H1 (cell line): Measurements from ENCODE around the gene SYN1. TPM values are rescaled to one million over a fixed set of nuclear protein-coding genes. Genes with fewer than 3 reads are reported as not detected.

Experiments
- CTCF ChIA-PET: fragments of 300-600 bp; sonication (Branson Sonifier 250); formaldehyde crosslinking; loops from one replicate; lab custom pipeline; 2021; ENCODE audit not compliant: partially characterized antibody; lab: Charles Lee
- POLR2A ChIA-PET: fragments of 300-600 bp; sonication (Branson Sonifier 250); formaldehyde crosslinking; loops from one replicate; lab custom pipeline; 2021; ENCODE audit warnings: inconsistent platforms; ENCODE audit not compliant: partially characterized antibody; lab: Charles Lee
- DNase-seq, 2 experiments: peaks; one replicate each; pipeline versions ENCODE4 v3.0.0 to v3.0.0-alpha.2; 2010 to 2022; ENCODE audit warnings: low spot score in 2 of 2, low read depth in 1 of 2, mixed read lengths in 1 of 2
- FAIRE-seq: peaks from 2 replicates; lab custom pipeline; 2011; peaks lifted over from hg19 to GRCh38; lab: Jason Lieb, UNC
- H2AFZ ChIP-seq: 2 replicates; pipeline ENCODE4 v1.8.1; 2012; ENCODE audit warnings: low read length, inconsistent platforms
- H2AK5ac ChIP-seq: 2 replicates; pipeline ENCODE4 v1.6.1; 2013; ENCODE audit warnings: low read depth, low read length
- H2BK120ac ChIP-seq: replicated peaks from 2 replicates; pipeline ENCODE3; 2013; ENCODE audit warnings: low read depth, low read length, inconsistent platforms
- H2BK12ac ChIP-seq: 2 replicates; pipeline ENCODE4 v1.6.1; 2013; ENCODE audit warnings: low read depth, low read length
- H2BK15ac ChIP-seq: 2 replicates; pipeline ENCODE4 v1.6.1; 2013; ENCODE audit warnings: low read length
- H2BK20ac ChIP-seq: 2 replicates; pipeline ENCODE4 v1.6.1; 2013; ENCODE audit warnings: low read length
- H2BK5ac ChIP-seq: 2 replicates; pipeline ENCODE4 v1.6.1; 2013; ENCODE audit warnings: low read depth, low read length
- H3K14ac ChIP-seq: 2 replicates; pipeline ENCODE4 v1.6.1; 2013; ENCODE audit warnings: inconsistent platforms; ENCODE audit not compliant: insufficient read length
- H3K18ac ChIP-seq: 2 replicates; pipeline ENCODE4 v1.6.1; 2013; ENCODE audit warnings: low read length; ENCODE audit errors: extremely low read depth
- H3K23ac ChIP-seq: 2 replicates; pipeline ENCODE4 v1.6.1; 2013; ENCODE audit warnings: inconsistent platforms; ENCODE audit not compliant: insufficient read length
- H3K23me2 ChIP-seq: 2 replicates; pipeline ENCODE4 v1.6.1; 2013; ENCODE audit warnings: low read depth, low read length
- H3K27ac ChIP-seq: 2 replicates; pipeline ENCODE4 v1.6.1; 2011; ENCODE audit warnings: low read depth, low read length, inconsistent platforms
- H3K27me3 ChIP-seq, 4 experiments: replicated peaks in 1 of 4; 1 replicate in 1 of 4; 2 replicates in 3 of 4; pipeline versions ENCODE4 v1.6.1 to v1.8.1; 2011 to 2013; ENCODE audit warnings: low read length in 3 of 4, mild to moderate bottlenecking in 3 of 4, inconsistent platforms in 2 of 4, mixed read lengths in 2 of 4, moderate library complexity in 1 of 4; ENCODE audit not compliant: control insufficient read depth in 3 of 4, insufficient read depth in 3 of 4; ENCODE audit errors: extremely low read depth in 1 of 4
- H3K36me3 ChIP-seq, 4 experiments: 2 replicates each; pipeline versions ENCODE4 v1.6.1 to v1.8.1; 2011 to 2013; ENCODE audit warnings: mild to moderate bottlenecking in 4 of 4, low read length in 3 of 4, moderate library complexity in 2 of 4, control low read depth in 1 of 4, inconsistent platforms in 1 of 4; ENCODE audit not compliant: insufficient read depth in 4 of 4, control insufficient read depth in 2 of 4
- H3K4ac ChIP-seq: replicated peaks from 2 replicates; pipeline ENCODE3; 2013; ENCODE audit warnings: low read length, low read depth, mixed read lengths, inconsistent platforms; ENCODE audit not compliant: insufficient read length
- H3K4me1 ChIP-seq, 4 experiments: replicated peaks in 1 of 4; 1 replicate in 1 of 4; 2 replicates in 3 of 4; pipeline versions ENCODE4 v1.6.1 to v1.8.1; 2011 to 2013; ENCODE audit warnings: low read length in 3 of 4, inconsistent platforms in 2 of 4, mixed read lengths in 1 of 4; ENCODE audit not compliant: insufficient read depth in 4 of 4, control insufficient read depth in 3 of 4
- H3K4me2 ChIP-seq, 2 experiments: 2 replicates each; pipeline versions ENCODE4 v1.6.1 to v1.8.1; 2011 to 2013; ENCODE audit warnings: low read depth in 2 of 2, low read length in 2 of 2, control low read depth in 1 of 2, inconsistent platforms in 1 of 2, mild to moderate bottlenecking in 1 of 2; ENCODE audit not compliant: insufficient read depth in 1 of 2
- H3K4me3 ChIP-seq, 4 experiments: fragments of 200-600, 300-600 bp in 1 of 4; sonication (generic), shearing (Covaris generic), sonication (Bioruptor Twin) in 1 of 4; 2 replicates each; pipeline versions ENCODE4 v1.5.1 to v1.8.1; 2011 to 2016; ENCODE audit warnings: low read length in 4 of 4, low read depth in 3 of 4, control low read depth in 2 of 4, inconsistent platforms in 2 of 4, mild to moderate bottlenecking in 2 of 4, mixed read lengths in 1 of 4, moderate library complexity in 1 of 4; ENCODE audit not compliant: insufficient read depth in 2 of 4; ENCODE audit errors: extremely low read depth in 1 of 4
- H3K56ac ChIP-seq: replicated peaks from 2 replicates; pipeline ENCODE3; 2013; ENCODE audit warnings: low read depth, mild to moderate bottlenecking, mixed read lengths, low read length, inconsistent platforms; ENCODE audit not compliant: insufficient read length
- H3K79me1 ChIP-seq: 2 replicates; pipeline ENCODE4 v1.6.1; 2013; ENCODE audit warnings: low read depth, low read length, control low read depth
- H3K79me2 ChIP-seq, 2 experiments: 2 replicates each; pipeline versions ENCODE4 v1.6.1 to v1.8.1; 2012 to 2013; ENCODE audit warnings: low read length in 2 of 2, mild to moderate bottlenecking in 2 of 2, inconsistent platforms in 1 of 2; ENCODE audit not compliant: insufficient read depth in 2 of 2, control insufficient read depth in 1 of 2
- H3K9ac ChIP-seq, 4 experiments: replicated peaks in 1 of 4; 1 replicate in 1 of 4; 2 replicates in 3 of 4; pipeline versions ENCODE4 v1.6.1 to v1.8.1; 2011 to 2013; ENCODE audit warnings: low read depth in 3 of 4, low read length in 3 of 4, control low read depth in 2 of 4, mild to moderate bottlenecking in 2 of 4, moderate library complexity in 2 of 4, inconsistent platforms in 1 of 4; ENCODE audit errors: extremely low read depth in 1 of 4
- H3K9me3 ChIP-seq, 2 experiments: 2 replicates each; pipeline versions ENCODE4 v1.6.1 to v1.8.1; 2012 to 2013; ENCODE audit warnings: mild to moderate bottlenecking in 2 of 2, moderate library complexity in 2 of 2, control low read depth in 1 of 2, inconsistent platforms in 1 of 2, low read depth in 1 of 2, low read length in 1 of 2, mixed read lengths in 1 of 2; ENCODE audit not compliant: insufficient read depth in 2 of 2
- H4K20me1 ChIP-seq, 2 experiments: replicated peaks in 1 of 2; 2 replicates each; pipeline versions ENCODE3 to v1.8.1; 2011 to 2013; ENCODE audit warnings: inconsistent platforms in 2 of 2, low read length in 2 of 2, mild to moderate bottlenecking in 1 of 2; ENCODE audit not compliant: insufficient read depth in 2 of 2, control insufficient read depth in 1 of 2
- H4K5ac ChIP-seq: 2 replicates; pipeline ENCODE4 v1.6.1; 2013; ENCODE audit warnings: low read length, low read depth, mixed read lengths, inconsistent platforms; ENCODE audit not compliant: insufficient read length
- H4K8ac ChIP-seq: 2 replicates; pipeline ENCODE4 v1.8.0; 2013; ENCODE audit warnings: mild to moderate bottlenecking, moderate library complexity, low read length, inconsistent platforms; ENCODE audit not compliant: insufficient read depth; ENCODE audit errors: extremely low read depth
- H4K91ac ChIP-seq: replicated peaks from 2 replicates; pipeline ENCODE3; 2013; ENCODE audit warnings: low read length, mixed read lengths, inconsistent platforms; ENCODE audit not compliant: insufficient read length
- ATF3 ChIP-seq: IDR thresholded peaks from 2 replicates; pipeline ENCODE4 v1.6.1; 2011; ENCODE audit warnings: low read depth, mild to moderate bottlenecking, low read length; ENCODE audit not compliant: insufficient read depth
- RNF2 ChIP-seq: fragments of 200-900, 300-1000 bp; sonication (generic); IDR thresholded peaks from 2 replicates; pipeline ENCODE4 v1.7.1; 2016; ENCODE audit warnings: borderline replicate concordance, low read depth, mild to moderate bottlenecking, antibody characterized with exemption, low read length; ENCODE audit not compliant: poor library complexity, severe bottlenecking; ENCODE audit errors: missing control alignments
- RXRA ChIP-seq: IDR thresholded peaks from 2 replicates; pipeline ENCODE4 v1.6.1; 2011; ENCODE audit warnings: low read depth, mild to moderate bottlenecking, low read length, moderate library complexity; ENCODE audit not compliant: insufficient read depth
- SP4 ChIP-seq: IDR thresholded peaks from 2 replicates; pipeline ENCODE4 v1.6.1; 2012; ENCODE audit warnings: low read length, inconsistent platforms
- WGBS, 2 experiments: shearing (Covaris generic) in 1 of 2; methylation state at CpG; one replicate each; pipeline versions ENCODE4 v1.1.6 to v1.1.7; 2013 to 2015; ENCODE audit warnings: low lambda C conversion rate in 2 of 2, mixed read lengths in 2 of 2, inconsistent platforms in 1 of 2, low coverage in 1 of 2, missing lambda C conversion rate in 1 of 2; ENCODE audit not compliant: insufficient replicate concordance in 2 of 2, insufficient coverage in 1 of 2, insufficient read length in 1 of 2; ENCODE audit errors: extremely low coverage in 1 of 2, missing lambda C conversion rate in 1 of 2; 5-methylcytosine and 5-hydroxymethylcytosine counted together
- polyA plus RNA-seq, 7 experiments: library from polyadenylated mRNA; depleted of rRNA in 3 of 7; stranded (reverse) in 5 of 7; unstranded in 2 of 7; fragments of >200 nt in 5 of 7; fragments of 200-250 nt in 2 of 7; gene quantifications; 1 replicate in 5 of 7; 2 replicates in 1 of 7; 4 replicates in 1 of 7; pipeline versions ENCODE4 v1.2.1 to v1.2.3, GENCODE V29; 2011 to 2013; ENCODE audit warnings: missing spikeins in 2 of 7, mixed read lengths in 2 of 7
- total RNA-seq: library from RNA; stranded (reverse); fragmentation: NEBNext Ultra II Directional; extraction: Animal tissue kit (Norgen Biotek cat#: 25700); gene quantifications from 2 replicates; pipeline ENCODE4 v1.2.1, GENCODE V29; 2021

Gene SYN1
- total and polyA plus RNA-seq, 2 of the 8 experiments (the other 6 are each of a cell fraction or from before 2014, with no cell fraction given): 2.1 to 14.1 TPM

- Histone ChIP-seq H2BK5ac (no peak overlapping the region), H3K23ac (no peak overlapping the region), H3K27me3 (no peaks in the 10 kb centered on the region), H3K23me2 (no peaks in the 10 kb centered on the region; the same call in 1 of the 2 replicates), H3K27ac (no peak overlapping the region), H2AK5ac (no peak overlapping the region), H3K14ac (no peak overlapping the region), H4K91ac (no peak overlapping the region), H3K9me3 (no peaks in the 10 kb centered on the region), H3K79me2 (no peaks in the 10 kb centered on the region), H3K4ac (no peak overlapping the region), H2BK15ac (no peak overlapping the region), H3K4me2 (no peak overlapping the region), H3K9ac (no peak overlapping the region), H3K4me1 (peaks cover 0 to 3% (median 0%) of the 10 kb centered on the region in 4 experiments; a peak in 3 of 7 replicates), H3K56ac (no peak overlapping the region), H3K79me1 (no peaks in the 10 kb centered on the region), H3K18ac (no peak overlapping the region), H3K36me3 (peaks cover 0 to 19% (median 8%) of the 10 kb centered on the region in 4 experiments; a peak in 5 of 8 replicates), H2BK20ac (no peak overlapping the region), H2AFZ (no peak overlapping the region), H4K20me1 (no peaks in the 10 kb centered on the region), H4K8ac (no peak overlapping the region), H2BK120ac (no peak overlapping the region), H2BK12ac (no peak overlapping the region), H4K5ac (no peak overlapping the region), H3K4me3 (no peak overlapping the region)
- FAIRE-seq (no peak), DNase-seq (no peak)
- POLR2A ChIA-PET: interaction anchor here (1.1 to 1.5 kb wide), 2 partner anchors 10 to 60 kb away, joined by 3 to 4 read pairs; no protein-coding TSS in a partner anchor
- no peak for TF ChIP-seq ATF3
- TF ChIP-seq RNF2: no peak
- TF ChIP-seq SP4: no peak
- no peak for TF ChIP-seq RXRA
- CTCF ChIA-PET: interaction anchor here (2.9 kb wide), 1 partner anchor 10 kb away, joined by 15 read pairs; no protein-coding TSS in a partner anchor
- WGBS, 2 experiments: 86% methylated on average over 14 of the region's 14 CpGs; no CpG with 5 or more reads in 1 of the 2 experiments
These were observed 14.3 kb upstream of the SYN1 start for GRCh38 chrX:47633689-47634590.
